ENCODE results near the gene SOWAHA.
"Not testable (repeated sequence)": the region's sequence is repeated elsewhere in the genome, so short reads cannot be mapped to it uniquely, and the experiment has no call there.

The SOWAHA gene

GRCh38 chr5:132778129-132778528 is 35.0 kb upstream of the SOWAHA start:
- DNase-seq, result no peak

GRCh38 chr5:132778856-132779255 is 34.2 kb upstream of the SOWAHA start:
- no peak for DNase-seq

- DNase-seq, result no peak
Observed at GRCh38 chr5:132779961-132780360, 33.1 kb upstream of the SOWAHA start.

- DNase-seq, result no peak
Observed at GRCh38 chr5:132780577-132780976, 32.5 kb upstream of the SOWAHA start.

- DNase-seq, result no peak
Observed at GRCh38 chr5:132781029-132781428, 32.1 kb upstream of the SOWAHA start.

- no peak for DNase-seq
Observed at GRCh38 chr5:132782101-132782500, 31.0 kb upstream of the SOWAHA start.

GRCh38 chr5:132785365-132785764 is 27.7 kb upstream of the SOWAHA start:
- no peak for DNase-seq

GRCh38 chr5:132785864-132786263 is 27.2 kb upstream of the SOWAHA start:
- DNase-seq, result no peak

GRCh38 chr5:132787076-132787475 is 26.0 kb upstream of the SOWAHA start:
- no peak for DNase-seq

- DNase-seq, result no peak
Observed at GRCh38 chr5:132788508-132788907, 24.6 kb upstream of the SOWAHA start.

GRCh38 chr5:132788990-132789886 is 23.9 kb upstream of the SOWAHA start:
- no peak for DNase-seq

GRCh38 chr5:132790201-132790865 is 22.8 kb upstream of the SOWAHA start:
- no peak for DNase-seq

GRCh38 chr5:132791026-132791425 is 22.1 kb upstream of the SOWAHA start:
- DNase-seq, result no peak

GRCh38 chr5:132797651-132798050 is 15.5 kb upstream of the SOWAHA start:
- no peak for DNase-seq

GRCh38 chr5:132799392-132799791 is 13.7 kb upstream of the SOWAHA start:
- DNase-seq, result no peak

- DNase-seq, result no peak
Observed at GRCh38 chr5:132800545-132800944, 12.6 kb upstream of the SOWAHA start.

GRCh38 chr5:132802044-132802684 is 10.9 kb upstream of the SOWAHA start:
- no peak for DNase-seq

- not testable (repeated sequence) for DNase-seq
Observed at GRCh38 chr5:132802685-132803066, 10.4 kb upstream of the SOWAHA start.

GRCh38 chr5:132804219-132804618 is 8.9 kb upstream of the SOWAHA start:
- not testable (repeated sequence) for DNase-seq

- DNase-seq, result not testable (repeated sequence)
Observed at GRCh38 chr5:132805872-132806271, 7.2 kb upstream of the SOWAHA start.

GRCh38 chr5:132806804-132807162 is 6.3 kb upstream of the SOWAHA start:
- DNase-seq, result not testable (repeated sequence)

GRCh38 chr5:132807163-132807838 is 5.8 kb upstream of the SOWAHA start:
- no peak for DNase-seq

GRCh38 chr5:132808448-132808847 is 4.7 kb upstream of the SOWAHA start:
- DNase-seq, result no peak
